Iris pigment epithelial cell (primary cell): Measurements from ENCODE around the gene INTS7.
"Not testable (repeated sequence)": the region's sequence is repeated elsewhere in the genome, so short reads cannot be mapped to it uniquely, and the experiment has no call there.

Experiments used
- DNase-seq: peaks from one replicate; pipeline ENCODE4 v3.0.0-alpha.2; 2011; ENCODE audit warnings: low read depth

INTS7 gene

DNA sequence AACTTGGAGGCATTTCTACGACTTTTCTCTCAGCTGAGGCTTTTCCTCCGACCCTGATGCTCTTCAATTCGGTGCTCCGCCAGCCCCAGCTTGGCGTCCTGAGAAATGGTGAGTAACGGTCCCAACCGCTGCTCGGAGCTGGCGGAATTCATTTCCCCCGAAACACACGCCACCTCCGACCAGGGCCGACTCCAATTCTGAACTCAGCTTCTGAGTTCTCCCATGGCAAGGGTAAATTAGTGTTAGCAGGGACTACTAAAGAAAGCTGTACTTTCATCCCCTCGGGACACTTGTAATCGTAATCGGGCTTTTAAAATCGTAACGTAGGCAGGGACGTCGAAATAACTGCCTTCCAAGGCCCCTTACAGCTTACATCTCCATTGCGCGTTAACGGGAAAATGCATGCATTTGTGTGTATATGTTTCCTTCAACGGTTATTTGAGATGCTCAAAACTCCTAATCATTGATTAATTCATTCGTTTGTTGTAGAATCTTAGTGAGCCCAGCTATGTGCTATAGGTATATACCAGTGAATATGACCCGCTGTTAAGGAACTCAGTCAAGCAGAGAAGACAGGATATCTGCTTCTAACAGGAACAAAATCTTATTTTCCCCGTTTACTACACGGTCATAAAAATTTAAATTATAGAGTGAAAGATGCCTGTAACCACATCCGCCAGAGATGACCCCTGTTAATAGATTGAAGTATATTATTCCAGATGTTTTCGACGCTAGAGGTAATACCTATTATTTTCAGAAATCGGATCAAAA lies 663 bp upstream of the INTS7 start:
- DNase-seq = peak; percentile 18

DNA sequence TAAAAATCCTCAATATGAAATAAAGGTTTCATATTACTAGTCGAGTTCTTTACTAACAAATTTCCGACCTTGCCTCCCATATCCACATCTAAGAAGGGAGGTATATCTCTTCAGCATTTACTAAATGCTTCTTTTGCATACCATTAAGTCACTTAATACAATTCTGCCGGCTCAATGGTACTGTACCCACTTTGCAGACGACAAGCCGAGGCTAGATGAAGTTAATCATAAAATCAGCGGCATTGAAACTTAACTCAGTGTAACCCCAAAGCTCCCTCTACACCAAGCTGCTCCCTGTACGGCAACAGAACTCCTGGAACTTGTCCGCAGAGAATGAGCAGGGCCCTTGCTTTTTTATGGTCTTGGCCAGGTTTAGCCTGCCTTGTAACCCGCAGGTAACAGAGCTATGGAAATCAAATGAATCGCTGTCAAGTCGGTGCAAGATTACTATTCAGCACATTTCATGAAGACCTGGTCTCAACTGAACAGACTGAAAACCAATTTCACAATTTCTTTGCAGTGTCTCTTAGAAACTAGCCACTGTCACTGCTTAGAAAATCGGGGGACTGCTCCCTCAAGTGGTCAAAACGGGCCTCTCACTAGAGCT lies 738 bp downstream of the INTS7 start:
- DNase-seq = peak; percentile 27

DNA sequence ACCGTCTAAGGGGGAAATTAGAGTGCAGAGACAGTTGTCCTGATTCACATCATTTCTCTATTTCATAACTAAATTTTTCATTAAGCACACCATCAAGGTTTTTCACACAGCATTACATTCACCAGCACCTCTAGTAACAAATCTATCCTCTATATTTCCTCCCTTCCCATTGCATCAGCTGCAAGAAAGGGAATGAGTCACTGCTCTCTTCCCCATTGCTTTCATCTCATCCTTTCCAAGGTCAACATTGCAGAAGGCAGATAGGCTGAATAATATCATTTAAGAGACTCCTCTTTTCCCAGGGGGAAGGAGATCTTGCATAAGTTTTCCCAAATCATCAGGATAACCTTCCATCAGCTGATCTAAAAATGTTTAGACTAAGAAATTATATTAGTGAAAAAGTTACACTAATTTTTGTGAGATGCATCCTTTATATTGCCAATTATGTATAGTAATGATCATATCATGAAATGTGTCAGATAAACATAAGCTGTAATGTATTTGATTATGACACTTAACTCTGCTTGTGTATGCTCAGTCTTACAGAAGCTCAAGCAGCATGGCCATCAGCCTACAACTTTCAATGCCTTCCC lies 4.3 kb downstream of the INTS7 start:
- peak; percentile 91 for DNase-seq

DNA sequence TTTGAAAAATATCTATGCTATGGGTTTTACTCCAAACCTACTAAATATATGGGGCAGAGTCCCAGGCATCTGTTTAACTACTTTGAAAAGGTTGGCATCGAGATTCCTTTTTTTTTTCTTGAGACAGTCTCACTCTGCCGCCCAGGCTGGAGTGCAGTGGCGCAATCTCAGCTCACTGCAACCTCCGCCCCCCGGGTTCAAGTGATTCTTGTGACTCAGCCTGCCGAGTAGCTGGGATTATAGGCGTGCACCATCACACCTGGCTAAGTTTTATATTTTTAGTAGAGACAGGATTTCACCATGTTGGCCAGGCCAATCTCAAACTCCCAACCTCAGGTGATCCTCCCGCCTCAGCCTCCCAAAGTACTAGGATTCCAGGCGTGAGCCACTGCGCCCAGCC lies 7.6 kb downstream of the INTS7 start:
- not testable (repeated sequence) for DNase-seq

DNA sequence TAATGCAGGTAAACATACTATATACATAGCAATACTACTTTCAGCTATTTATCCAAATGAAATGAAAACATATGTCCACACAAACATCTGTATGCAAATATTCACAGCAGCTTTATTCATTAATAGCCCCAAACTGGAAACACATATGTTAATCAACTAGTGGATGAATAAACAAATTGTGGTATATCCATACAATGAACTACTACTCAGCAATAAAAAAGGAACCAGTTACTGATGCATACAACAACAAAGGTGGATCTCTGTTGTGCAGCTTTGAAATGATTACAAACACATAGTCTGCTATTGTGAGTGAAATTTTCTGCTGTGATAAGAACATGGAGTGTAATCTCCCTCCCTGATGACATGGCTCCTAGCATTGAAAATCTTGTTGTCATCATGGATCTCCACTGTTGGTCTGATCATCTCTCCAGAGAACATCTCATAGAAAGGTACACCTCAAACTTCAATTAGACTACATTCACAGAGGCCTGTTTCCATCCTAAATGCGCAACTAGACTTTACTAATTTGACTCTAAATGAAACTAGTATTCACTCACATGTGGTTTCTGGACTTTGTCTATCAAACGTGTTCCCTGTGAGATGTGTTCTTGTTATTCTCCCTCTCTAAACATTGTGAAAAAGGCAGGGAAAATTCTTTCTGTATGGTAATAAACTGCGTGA lies 10.7 kb downstream of the INTS7 start:
- no peak for DNase-seq

DNA sequence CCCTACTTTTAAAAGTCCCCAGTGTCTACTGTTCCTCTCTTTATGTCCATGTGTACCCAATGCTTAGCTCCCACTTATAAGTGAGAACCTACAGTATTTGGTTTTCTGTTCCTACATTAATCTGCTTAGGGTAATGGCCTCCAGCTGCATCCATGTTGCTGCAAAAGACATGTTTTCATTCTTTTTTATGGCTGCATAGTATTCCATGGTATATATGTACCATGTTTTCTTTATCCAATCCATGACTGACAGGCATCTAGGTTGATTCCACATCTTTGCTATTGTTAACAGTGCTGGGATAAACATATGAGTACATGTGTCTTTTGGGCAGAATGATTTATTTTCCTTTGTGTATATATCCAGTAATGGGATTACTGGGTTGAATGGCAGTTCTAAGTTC lies 12.4 kb downstream of the INTS7 start:
- not testable (repeated sequence) for DNase-seq

DNA sequence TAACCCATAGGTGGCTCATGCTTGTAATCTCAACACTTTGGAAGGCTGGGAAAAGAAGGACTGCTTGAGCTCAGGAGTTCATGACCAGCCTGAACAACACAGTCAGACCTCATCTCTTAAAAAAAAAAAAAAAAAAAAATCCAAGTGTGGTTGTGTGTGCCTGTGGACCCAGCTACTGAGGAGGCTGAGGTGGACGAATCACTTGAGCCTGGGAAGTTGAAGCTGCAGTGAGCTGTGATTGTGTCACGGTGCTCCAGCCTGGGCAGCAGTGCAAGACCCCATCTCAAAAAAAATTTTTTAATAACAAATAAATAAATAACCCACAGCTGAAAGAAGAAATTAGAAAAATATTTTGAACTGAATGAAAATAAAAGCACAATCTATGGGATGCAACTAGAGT lies 13.8 kb downstream of the INTS7 start:
- no peak for DNase-seq

DNA sequence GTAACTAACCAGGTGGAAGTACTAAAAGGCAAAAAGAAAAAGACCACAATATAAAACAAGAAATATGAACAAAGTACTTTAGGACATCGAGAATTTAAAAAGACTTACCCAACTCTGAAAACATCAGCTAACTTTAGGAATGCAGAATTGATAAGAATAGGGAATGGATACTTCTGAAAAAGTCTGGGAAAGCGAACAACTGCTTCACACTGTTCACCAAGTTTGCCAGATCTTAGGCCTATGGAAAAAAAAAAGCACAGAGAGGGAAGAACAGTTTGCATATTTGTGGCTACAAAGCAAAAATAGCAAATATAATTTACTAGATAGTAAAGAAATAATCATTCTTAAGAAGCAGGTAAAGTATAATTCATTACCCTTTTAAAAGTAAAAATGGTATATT lies 14.4 kb downstream of the INTS7 start:
- DNase-seq = no peak

DNA sequence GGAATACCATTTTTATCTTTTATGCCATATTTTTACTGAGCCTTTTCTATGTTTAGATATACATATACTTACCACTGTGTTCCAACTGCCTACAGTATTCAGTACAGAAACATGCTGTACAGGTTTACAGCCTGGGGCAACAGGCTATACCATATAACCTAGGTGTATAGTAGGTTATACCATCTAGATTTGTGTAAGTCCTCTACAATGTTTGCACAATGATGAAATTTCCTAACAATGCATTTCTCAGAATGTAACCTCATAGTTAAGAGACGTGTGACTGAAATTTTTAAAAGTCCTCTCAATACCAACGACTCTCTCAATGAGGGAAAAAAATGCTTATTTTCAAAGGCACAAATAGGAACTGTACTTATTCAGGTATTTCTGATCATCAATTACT lies 21.7 kb downstream of the INTS7 start:
- no peak for DNase-seq

DNA sequence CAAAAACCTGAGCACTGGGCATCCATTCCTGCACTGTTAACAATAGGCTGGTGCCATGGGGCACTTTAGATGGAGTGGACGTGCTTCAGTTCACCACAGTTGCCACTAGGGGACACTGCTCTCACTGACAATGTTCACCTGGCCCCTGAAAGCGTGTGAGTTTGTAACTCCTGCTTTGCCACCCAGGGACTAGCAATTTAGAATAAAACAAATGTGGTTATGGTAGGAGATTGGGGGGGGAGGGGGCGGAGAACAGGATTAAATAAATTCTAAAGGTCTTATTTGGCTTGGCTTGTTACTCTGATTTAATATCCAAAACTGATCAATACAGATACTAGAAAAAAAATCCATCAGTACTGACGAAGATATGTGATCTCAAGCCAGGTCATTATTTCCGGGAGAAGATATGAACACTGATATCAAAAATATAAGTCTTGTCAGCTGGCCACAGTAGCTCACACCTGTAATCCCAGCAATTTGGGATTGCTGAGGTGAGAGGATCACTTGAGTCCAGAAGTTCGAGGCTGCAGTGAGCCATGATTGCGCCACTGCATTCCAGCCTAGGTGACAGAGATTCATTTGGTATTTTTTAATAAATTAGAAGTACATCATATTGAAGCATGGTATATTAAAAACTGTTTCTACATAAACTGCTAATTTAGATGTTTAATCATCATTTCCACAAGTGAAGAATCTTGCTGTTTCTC lies 23.2 kb downstream of the INTS7 start:
- DNase-seq = peak; percentile 60

DNA sequence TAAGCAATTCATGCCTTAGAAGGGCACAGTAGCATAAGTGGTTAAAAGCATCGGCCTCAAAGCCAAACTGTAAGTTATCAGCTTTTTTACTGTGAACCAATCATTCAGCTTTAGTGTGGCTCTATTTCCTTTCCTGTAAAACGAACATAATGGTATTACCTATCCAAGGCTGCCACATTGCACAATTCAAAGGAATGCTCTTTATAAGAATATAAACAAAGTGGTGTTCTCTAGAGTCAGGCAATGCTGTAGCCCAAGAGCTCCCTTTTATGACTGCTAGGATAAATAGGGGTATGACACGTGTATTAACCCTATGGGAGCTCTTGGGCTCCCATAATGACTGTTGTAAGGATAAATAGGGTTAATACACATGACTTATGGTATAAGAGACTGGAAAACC lies 25.4 kb downstream of the INTS7 start:
- DNase-seq = peak; percentile 80

DNA sequence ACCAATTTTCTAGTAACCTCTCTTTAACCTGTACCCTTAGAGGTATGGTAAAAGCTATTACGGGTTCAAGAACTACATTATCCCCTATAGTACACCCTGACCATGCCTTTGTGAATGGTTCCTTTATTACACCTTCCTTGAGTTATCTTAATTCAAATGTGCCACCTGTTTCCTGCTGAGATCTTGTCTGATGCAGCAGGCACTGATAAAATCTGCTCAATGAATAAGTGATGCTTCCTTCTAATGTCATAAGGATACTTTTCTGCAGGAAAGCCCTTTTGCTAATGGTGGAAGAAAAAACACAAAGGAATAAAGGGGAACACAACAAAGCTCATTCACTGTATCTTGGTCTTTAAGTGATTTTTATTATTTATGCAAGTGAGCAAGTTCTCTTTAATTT lies 25.8 kb downstream of the INTS7 start:
- DNase-seq = no peak

DNA sequence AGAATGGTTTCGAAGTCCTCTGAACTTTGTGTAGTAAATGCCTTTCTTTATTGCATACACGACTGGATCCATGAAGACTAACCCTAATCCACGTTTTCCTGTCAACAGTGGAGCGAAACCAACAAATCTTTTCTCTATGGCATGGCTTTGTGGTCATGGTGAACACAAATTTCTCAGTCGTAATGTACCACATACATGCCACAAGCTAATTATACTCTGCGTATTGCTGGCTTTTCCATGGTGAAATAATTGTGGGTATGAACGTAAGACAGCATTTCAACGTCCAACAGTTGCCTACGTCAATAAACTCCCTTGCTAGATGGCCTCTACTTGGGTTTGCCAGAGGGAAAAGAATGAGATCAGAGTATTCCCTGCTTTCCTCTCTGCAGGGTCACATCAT lies 27.5 kb downstream of the INTS7 start:
- no peak for DNase-seq

DNA sequence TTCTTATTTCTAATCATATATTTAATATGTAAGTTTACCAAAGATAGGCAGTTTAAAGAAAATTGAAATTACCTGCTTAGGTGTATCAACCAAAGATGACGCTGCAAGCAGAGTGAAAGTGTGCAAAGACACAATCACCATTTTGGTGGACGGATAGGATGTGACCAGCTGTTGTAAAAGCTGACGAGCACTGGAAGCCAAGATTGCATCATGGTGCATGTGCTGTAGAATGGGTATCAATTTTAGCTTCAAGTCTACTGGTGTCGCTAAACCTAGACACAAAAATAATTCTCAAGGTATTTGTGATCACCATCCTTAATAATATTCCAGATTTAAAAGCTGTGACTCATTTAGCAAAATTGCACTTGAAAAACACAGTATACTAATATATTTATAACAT lies 28.2 kb downstream of the INTS7 start:
- DNase-seq = no peak

DNA sequence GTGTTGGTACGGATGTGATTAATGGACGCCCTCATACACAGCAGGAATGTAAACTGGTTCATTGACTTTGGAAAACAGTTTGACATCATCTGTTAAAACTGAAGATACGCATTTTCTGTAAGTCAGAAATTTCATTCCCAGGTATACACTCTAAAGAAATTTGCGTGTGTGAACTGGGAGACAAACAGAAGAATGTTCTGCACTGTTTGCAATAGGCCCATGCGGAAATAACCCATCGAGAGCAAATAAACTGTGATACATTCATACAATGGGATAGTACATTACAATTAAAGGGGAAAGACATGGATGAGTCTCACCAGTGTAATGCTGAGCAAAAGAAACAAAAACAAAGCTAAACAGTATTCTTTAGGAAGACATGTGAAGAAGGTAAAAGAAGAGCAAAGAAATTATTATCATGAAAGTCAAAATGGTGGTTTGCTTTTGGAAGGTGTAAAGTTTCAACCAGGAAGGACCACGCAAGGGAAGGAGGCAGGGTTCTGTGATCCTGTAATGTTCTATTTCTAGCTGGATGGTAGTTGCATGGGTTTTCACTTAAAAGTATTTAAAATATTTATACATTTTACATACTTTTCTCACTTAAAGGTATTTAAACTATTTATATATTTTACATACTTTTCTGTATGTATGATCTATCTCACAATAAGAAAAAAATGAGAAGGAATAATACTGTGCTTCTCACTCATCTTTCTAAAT lies 30.3 kb downstream of the INTS7 start:
- DNase-seq = peak; percentile 14

DNA sequence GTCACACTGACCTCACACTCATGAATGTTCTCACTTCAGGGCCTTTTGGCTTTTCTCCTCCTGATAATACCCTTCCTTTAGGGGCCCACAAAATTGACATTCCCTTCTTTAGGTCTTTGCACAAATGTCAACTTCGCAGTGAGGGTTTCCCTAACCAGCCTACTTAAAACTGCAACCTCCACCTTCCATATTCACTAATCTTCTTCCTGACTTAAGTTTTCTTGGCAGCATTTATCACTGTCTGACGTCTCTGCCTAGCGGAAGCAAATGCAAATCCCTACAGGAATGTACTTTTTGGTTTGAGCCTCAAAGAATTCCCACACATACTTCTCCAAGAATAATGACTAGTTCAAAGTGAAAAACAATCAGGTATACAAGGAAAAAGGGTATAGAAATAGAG lies 32.8 kb downstream of the INTS7 start:
- peak; percentile 73 for DNase-seq

DNA sequence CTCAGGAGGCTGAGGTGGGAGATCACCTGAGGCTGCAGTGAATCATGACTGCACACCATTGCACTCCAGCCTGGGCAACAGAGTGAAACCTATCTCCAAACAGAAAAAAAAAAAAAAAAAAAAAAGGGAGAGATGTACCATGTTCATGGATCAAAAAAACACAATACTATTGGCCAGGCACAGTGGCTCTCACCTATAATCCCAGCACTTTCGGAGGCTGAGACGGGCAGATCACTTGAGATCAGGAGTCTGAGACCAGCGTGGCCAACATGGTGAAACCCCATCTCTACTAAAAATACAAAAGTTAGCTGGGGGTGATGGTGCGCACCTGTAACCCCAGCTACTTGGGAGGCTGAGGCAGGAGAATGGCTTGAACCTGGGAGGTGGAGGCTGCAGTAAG lies 37.9 kb downstream of the INTS7 start:
- DNase-seq = not testable (repeated sequence)

DNA sequence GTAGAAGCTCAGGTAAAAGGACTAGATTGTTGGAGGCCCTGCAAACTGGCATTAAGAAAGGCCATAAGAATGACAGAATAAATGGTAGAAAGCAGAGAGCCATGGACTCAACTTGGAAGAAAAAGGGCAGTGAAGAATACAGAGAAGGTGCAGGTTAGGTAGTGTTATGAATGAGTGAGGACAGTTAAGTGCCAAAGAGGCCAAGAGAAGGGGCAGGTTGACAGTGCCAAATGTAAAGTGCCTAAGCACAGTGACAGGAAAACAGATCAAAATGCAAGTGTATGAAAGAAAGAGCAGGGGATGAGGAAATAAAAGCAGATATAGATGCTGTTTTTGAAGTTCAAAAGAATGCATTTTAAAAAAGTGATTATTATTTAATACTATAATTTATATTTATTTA lies 43.7 kb downstream of the INTS7 start:
- no peak for DNase-seq

DNA sequence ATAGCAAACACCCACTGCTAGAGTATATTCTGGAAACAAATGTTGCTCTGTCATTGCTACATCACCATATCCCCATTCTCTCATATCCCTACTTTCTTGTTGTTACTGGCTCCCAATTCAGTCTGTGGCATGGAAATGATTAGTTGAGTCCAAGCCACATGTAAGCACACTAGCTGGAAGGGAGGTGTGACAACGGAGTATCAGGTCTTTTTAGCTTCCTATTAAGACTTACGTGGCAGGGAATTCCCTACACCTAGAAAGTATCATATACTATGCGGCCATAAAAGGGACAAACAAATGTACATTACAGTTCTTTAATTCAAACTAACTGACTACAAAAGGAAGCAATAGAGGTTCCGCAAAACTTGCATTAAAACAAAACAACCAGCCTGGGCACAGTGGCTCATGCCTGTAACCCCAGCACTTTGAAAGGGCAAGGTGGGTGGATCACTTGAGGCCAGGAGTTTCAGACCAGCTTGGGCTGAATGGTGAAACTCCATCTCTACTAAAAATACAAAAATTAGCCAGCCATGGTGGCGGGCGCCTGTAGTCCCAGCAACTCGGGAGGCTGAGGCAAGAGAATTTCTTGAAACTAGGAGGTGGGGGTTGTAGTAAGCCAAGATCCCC lies 48.6 kb downstream of the INTS7 start:
- DNase-seq = no peak

DNA sequence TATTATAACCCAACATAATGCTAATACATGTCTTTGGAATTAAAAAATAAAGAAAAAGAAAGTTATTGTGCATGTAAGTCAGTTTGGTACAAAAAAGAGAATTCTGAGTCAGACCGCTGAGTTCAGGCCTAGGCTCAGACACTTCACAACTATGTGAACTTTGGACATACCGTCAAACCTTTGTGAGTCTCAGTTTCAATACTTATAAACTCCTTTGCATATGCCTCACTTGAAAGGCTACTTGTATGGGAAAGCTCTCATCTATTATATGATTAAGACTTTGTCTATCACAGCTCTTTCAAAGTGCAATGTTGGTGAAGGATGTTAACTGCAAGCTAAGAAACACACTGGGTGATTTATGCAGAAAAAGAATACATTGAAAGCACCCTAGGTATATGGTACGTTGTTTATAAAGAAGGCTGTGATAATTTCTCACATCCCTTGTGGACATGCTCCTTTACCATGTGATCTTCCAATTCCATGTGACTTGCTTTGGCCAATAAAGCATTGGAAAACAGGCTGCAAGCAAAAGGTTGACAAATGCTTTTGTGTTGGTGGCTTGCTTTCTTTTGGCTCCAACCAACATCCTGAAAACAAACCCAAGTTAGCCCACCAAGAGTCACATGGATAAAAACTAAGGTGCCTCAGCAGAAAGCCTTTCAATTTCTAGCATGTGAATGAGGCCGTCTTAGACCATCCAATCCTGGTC lies 49.6 kb downstream of the INTS7 start:
- DNase-seq = no peak

DNA sequence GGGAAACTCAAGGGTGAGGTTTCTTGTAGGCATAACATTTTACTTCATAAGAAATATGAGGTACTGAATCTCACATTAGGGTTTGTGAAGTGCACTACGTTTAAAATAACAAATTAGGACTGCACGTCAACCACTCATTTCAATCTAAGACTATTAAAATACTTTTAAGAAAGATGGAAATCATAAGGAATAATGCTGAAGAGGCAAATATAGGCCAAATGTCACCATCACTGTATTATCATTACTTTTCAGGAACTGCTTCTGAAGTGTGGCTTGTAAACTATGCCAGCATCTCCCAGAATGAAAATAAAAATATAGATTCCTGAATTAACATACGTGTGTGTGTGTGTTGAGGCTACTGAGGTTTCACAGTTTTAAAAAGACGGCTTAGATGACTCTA lies 56.8 kb downstream of the INTS7 start:
- DNase-seq = no peak
